Endothelial cell of umbilical vein (primary cell): ENCODE measurements around the gene KISS1R.

Source experiments
- CTCF ChIP-seq, 2 donors: IDR thresholded peaks; 1 replicate in 1 of 2; 2 replicates in 1 of 2; pipeline ENCODE4 v1.5.1; 2011; ENCODE audit warnings: low read length in 2 of 2, mild to moderate bottlenecking in 2 of 2, moderate library complexity in 2 of 2, control low read depth in 1 of 2, inconsistent platforms in 1 of 2, low read depth in 1 of 2; ENCODE audit not compliant: insufficient read depth in 1 of 2; ENCODE audit errors: extremely low read depth in 1 of 2
- EZH2 ChIP-seq: IDR thresholded peaks from 2 replicates; pipeline ENCODE4 v1.6.1; 2012; ENCODE audit warnings: borderline replicate concordance, low read depth, mild to moderate bottlenecking, moderate library complexity, low read length, inconsistent platforms; ENCODE audit not compliant: severe bottlenecking
- MYC ChIP-seq: IDR thresholded peaks from one replicate; pipeline ENCODE4 v1.6.1; 2011; ENCODE audit warnings: mild to moderate bottlenecking, low read depth, low read length
- POLR2A ChIP-seq: IDR thresholded peaks from 2 replicates; pipeline ENCODE4 v1.6.1; 2012; ENCODE audit warnings: low read depth, mild to moderate bottlenecking, control low read depth, low read length
- POLR2AphosphoS5 ChIP-seq: IDR thresholded peaks from 2 replicates; pipeline ENCODE4 v1.6.1; 2012; ENCODE audit warnings: low read depth, mild to moderate bottlenecking, control low read depth, low read length, moderate library complexity; ENCODE audit not compliant: insufficient read depth

- no peak for TF ChIP-seq POLR2AphosphoS5
- no peak for TF ChIP-seq CTCF (IDR thresholded peaks at IDR 0.05; ENCODE audit: extremely low read depth in 1 of 2, insufficient read depth in 1 of 2, low read depth in 1 of 2, low read length in 2 of 2)
- TF ChIP-seq EZH2: no peak
- no peak for TF ChIP-seq POLR2A
- no peak for TF ChIP-seq MYC
These were observed 9.6 kb downstream of the KISS1R start for GRCh38 chr19:926589-927350.
